ENCODE results near the gene TRAF3IP3.

DNA sequence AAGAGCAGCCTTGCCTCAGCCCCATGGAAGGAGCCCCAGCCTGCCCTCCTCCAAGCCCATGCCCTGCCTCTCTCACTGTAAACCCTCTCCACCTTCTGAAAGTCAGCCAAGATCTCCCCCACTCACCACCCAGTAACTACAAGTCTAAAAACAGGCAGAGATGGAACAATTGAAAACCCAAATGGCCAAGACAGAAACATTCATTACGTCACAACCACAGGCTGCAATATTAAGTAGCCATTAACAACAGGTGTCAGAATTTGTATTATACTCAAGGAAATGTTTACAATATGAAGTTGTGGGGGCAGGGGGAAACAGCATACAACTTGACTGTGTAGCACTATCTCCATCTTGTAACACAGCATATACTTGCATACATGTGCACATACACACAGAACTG is 47.7 kb downstream of the TRAF3IP3 start:
- TF ChIP-seq, protein P1, sequence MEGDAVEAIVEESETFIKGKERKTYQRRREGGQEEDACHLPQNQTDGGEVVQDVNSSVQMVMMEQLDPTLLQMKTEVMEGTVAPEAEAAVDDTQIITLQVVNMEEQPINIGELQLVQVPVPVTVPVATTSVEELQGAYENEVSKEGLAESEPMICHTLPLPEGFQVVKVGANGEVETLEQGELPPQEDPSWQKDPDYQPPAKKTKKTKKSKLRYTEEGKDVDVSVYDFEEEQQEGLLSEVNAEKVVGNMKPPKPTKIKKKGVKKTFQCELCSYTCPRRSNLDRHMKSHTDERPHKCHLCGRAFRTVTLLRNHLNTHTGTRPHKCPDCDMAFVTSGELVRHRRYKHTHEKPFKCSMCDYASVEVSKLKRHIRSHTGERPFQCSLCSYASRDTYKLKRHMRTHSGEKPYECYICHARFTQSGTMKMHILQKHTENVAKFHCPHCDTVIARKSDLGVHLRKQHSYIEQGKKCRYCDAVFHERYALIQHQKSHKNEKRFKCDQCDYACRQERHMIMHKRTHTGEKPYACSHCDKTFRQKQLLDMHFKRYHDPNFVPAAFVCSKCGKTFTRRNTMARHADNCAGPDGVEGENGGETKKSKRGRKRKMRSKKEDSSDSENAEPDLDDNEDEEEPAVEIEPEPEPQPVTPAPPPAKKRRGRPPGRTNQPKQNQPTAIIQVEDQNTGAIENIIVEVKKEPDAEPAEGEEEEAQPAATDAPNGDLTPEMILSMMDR (IDR thresholded peaks at IDR 0.05) = no peak
- TF ChIP-seq POLR2A (IDR thresholded peaks at IDR 0.05) = no peak

Measured in body of pancreas (tissue), 4 donors.